ENCODE data around the gene CCDC107.

DNA sequence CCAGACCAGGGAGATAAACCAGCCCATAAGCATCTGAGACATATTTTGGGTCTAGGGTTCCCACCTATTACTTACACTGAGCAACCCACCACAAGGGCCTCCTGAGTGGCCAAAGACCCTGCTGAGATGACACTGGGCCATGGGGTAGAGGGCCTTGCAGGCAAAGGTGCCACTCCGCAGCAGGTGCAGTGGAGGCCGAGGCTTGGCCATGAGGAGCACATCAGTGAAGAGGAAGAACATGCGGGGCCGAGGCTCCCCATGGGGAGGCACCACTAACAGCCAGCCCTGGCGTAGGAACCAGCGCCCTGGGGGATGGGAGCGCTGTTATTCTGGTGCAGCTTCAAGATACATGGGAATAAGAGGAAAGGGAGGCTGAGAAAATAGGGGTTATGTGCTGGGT lies 4.3 kb downstream of the CCDC107 start:
- TF ChIP-seq REST (IDR thresholded peaks at IDR 0.05; ENCODE audit: insufficient read depth in 1 of 2, low read depth in 2 of 2, low read length in 2 of 2) (no peak), POLR2AphosphoS5 (IDR thresholded peaks at IDR 0.05; ENCODE audit: low read depth, low read length) (no peak), TAF1 (IDR thresholded peaks at IDR 0.05; ENCODE audit: borderline replicate concordance, insufficient read depth, low read length) (no peak), FOXP2 (optimal IDR thresholded peaks at IDR 0.05; ENCODE audit: borderline replicate concordance, extremely low read depth, extremely low read length, insufficient read depth) (no peak)

All from PFSK-1 (cell line).